AG04450 (cell line): ENCODE results near the gene PTCD2. TPM values are rescaled to one million over a fixed set of nuclear protein-coding genes. Genes with fewer than 3 reads are reported as not detected.

Experiments used
- CTCF ChIA-PET: fragments of 300-600, 350-600 bp; formaldehyde crosslinking; extraction: SDS; loops from one replicate; lab custom pipeline; 2022; ENCODE audit warnings: antibody characterized with exemption, inconsistent platforms; lab: Charles Lee
- POLR2A ChIA-PET: fragments of 350-600 bp; formaldehyde crosslinking; extraction: SDS; loops from one replicate; lab custom pipeline; 2021; ENCODE audit warnings: antibody characterized with exemption, inconsistent platforms; lab: Yijun Ruan, JAX
- DNase-seq: peaks from one replicate; pipeline ENCODE4 v3.0.0-alpha.2; 2011; ENCODE audit warnings: low read depth, low spot score
- H3K27ac ChIP-seq: one replicate; pipeline ENCODE4 v1.5.1; 2012; ENCODE audit warnings: low read depth, low read length, control low read depth
- H3K27me3 ChIP-seq: one replicate; pipeline ENCODE4 v1.6.0; 2012; ENCODE audit warnings: low read length; ENCODE audit not compliant: control insufficient read depth, insufficient read depth
- H3K4me3 ChIP-seq: 2 replicates; pipeline ENCODE4 v1.5.1; 2011; ENCODE audit warnings: mild to moderate bottlenecking, low read depth, low read length, control low read depth
- H3K9me3 ChIP-seq: 2 replicates; pipeline ENCODE4 v1.5.1; 2012; ENCODE audit warnings: low read length; ENCODE audit not compliant: control insufficient read depth, insufficient read depth
- polyA plus RNA-seq: library from polyadenylated mRNA; depleted of rRNA; stranded (reverse); fragments of >200 nt; gene quantifications from 2 replicates; pipeline ENCODE4 v1.2.3, GENCODE V29; 2011
- TF ChIP-seq, protein P1 (sequence below): IDR thresholded peaks from 2 replicates; pipeline ENCODE4 v1.5.1; 2011; ENCODE audit warnings: low read depth, low read length, control low read depth, inconsistent platforms

PTCD2 gene
- polyA plus RNA-seq, 1 experiment: 13.9 TPM

DNA sequence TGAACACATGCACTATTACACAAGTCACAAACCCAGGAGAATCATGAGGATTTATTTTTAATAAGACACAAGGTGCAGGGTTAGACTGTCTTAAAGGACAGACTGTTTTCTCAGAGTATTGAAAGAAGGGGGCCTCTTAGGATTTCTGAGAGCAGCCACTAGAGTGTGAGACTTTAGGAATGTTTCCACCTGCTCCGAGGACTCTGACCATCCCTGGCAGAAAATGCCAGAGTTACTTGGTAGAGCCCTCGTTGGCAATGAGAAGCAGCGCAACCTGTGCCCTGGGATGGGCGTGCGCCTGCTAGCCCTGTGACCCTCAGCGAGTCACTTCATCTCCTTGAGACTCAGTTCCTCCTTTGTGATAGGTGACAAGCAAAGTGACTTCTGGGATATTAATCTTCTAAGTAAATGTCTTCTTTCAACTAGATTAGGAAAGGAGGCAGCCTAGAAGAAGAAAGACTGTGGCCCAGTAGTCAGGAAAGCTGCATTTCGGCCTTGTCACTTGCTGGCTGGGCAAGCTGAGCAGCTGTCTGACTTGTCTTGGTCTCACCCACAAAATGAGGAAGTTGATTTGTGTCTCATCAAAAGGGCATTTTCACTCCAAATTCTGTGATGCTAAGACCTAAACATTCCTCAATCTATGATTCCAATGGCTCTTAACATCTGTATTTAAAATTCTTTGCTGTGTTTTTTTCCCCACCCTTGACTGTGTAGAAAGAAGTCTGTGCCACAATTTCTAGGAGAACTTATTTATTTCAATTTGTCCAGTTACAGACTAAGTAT lies 60.5 kb downstream of the PTCD2 start:
- no peaks in the 10 kb centered on the region for H3K9me3 ChIP-seq
- no peak overlapping the region for H3K27ac ChIP-seq
- no peak for DNase-seq
- POLR2A ChIA-PET: no interaction called here
- H3K4me3 ChIP-seq: no peak overlapping the region
- H3K27me3 ChIP-seq: no peaks in the 10 kb centered on the region
- TF ChIP-seq, protein P1, sequence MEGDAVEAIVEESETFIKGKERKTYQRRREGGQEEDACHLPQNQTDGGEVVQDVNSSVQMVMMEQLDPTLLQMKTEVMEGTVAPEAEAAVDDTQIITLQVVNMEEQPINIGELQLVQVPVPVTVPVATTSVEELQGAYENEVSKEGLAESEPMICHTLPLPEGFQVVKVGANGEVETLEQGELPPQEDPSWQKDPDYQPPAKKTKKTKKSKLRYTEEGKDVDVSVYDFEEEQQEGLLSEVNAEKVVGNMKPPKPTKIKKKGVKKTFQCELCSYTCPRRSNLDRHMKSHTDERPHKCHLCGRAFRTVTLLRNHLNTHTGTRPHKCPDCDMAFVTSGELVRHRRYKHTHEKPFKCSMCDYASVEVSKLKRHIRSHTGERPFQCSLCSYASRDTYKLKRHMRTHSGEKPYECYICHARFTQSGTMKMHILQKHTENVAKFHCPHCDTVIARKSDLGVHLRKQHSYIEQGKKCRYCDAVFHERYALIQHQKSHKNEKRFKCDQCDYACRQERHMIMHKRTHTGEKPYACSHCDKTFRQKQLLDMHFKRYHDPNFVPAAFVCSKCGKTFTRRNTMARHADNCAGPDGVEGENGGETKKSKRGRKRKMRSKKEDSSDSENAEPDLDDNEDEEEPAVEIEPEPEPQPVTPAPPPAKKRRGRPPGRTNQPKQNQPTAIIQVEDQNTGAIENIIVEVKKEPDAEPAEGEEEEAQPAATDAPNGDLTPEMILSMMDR: no peak
- CTCF ChIA-PET: interaction anchor here (3.1 kb wide), 1 partner anchor 15 kb away, joined by 23 read pairs; no protein-coding TSS in a partner anchor

DNA sequence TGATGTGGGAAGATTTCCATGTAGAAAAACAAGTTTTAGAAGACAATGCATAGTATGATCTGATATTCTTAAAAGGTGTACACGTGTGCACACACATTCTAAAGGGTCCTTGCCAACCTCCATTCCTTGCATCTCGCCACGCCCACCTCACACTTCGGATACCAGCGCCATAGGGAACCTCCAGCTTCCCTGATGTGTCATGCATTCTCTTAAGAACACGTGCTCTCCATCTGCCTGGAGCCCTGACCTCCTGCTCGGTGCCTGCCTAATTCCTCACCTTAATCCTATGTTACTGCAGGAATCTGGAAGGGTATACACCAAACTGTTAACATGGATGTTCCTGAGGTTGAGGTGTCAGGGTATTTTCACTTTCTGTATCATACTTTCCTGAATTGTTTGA lies 63.1 kb downstream of the PTCD2 start:
- no peaks in the 10 kb centered on the region for H3K27me3 ChIP-seq
- ChIA-PET CTCF (no interaction called here), POLR2A (no interaction called here)
- no peak overlapping the region for H3K4me3 ChIP-seq
- no peaks in the 10 kb centered on the region for H3K9me3 ChIP-seq
- no peak for DNase-seq
- H3K27ac ChIP-seq: no peak overlapping the region
- TF ChIP-seq, protein P1: no peak

DNA sequence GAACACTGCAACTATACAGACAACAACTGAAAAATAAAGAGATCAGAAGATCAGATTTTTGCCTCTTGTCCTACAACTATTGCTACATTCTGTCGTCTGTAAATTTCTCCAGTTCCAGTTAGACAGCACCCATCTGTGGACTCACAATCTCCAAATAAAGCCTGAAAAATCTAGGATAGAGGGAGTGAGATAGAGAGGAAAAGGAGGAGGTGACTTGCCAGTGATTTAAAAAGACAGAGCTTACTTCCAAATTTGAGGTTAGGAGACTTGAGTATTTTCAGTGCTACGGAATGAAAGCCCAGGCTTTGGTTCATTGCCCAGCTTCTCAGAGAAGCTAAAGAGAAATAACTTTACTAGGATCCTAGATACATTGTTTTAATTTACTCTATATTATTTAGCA lies 63.6 kb downstream of the PTCD2 start:
- DNase-seq: no peak
- no peak overlapping the region for H3K27ac ChIP-seq
- H3K27me3 ChIP-seq: no peaks in the 10 kb centered on the region
- TF ChIP-seq, protein P1: no peak
- no peak overlapping the region for H3K4me3 ChIP-seq
- CTCF ChIA-PET: no interaction called here
- POLR2A ChIA-PET: no interaction called here
- H3K9me3 ChIP-seq: no peaks in the 10 kb centered on the region

DNA sequence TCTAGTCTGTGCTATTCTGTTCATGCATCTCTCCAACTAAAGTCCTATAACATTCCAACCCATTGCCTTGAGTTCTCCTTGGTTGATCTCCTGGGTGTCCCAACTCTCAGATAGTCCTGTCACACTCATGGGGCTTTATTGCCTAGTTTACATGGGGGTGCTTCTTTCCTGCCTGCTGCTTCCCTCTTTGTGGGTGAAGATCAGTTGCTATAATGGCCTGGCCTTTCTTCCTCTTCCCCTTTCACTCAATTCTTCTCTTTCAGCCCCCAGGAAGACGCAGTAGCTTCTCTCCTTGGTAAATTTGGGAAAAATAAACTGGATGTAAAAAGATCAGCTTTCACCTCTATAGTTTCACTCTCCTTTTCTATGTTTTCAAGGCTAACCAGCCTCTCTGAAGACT lies 66.5 kb downstream of the PTCD2 start:
- TF ChIP-seq, protein P1: no peak
- no peaks in the 10 kb centered on the region for H3K9me3 ChIP-seq
- no peak for DNase-seq
- no peak overlapping the region for H3K27ac ChIP-seq
- H3K27me3 ChIP-seq: no peaks in the 10 kb centered on the region
- H3K4me3 ChIP-seq: no peak overlapping the region
- ChIA-PET CTCF (interaction anchor here (1.0 to 1.2 kb wide), 2 partner anchors 16 to 137 kb away, joined by 3 read pairs; no protein-coding TSS in a partner anchor), POLR2A (no interaction called here)

DNA sequence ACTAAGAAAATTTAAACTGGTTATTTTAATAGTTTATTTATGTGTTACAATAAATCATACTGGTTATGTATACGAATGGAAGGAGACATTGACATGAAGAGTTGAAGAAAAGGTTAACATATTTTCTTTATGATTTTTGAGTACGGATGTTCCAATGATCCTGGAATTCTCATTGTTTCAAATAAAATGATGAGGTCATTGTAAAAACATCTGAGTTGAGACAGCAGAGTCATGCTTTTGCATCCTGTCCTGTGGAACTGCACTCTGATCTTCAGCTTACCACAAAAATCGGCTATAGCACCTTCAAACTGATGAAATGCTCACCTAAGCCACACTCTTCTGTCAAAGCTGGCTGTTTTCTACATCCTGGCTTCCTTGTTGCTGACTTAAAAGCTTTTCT lies 67.8 kb downstream of the PTCD2 start:
- ChIA-PET POLR2A (no interaction called here), CTCF (interaction anchor here (1.0 to 1.3 kb wide), 4 partner anchors 9 to 32 kb away, joined by 3 to 6 read pairs (median 3); no protein-coding TSS in a partner anchor)
- Histone ChIP-seq H3K27me3 (no peaks in the 10 kb centered on the region), H3K9me3 (no peaks in the 10 kb centered on the region), H3K27ac (no peak overlapping the region), H3K4me3 (no peak overlapping the region)
- peak; percentile 48 for DNase-seq
- TF ChIP-seq, protein P1: no peak
